GM12891 (cell line): Measurements from ENCODE around the gene TRPV4.

Experiments
- PAX5 ChIP-seq: IDR thresholded peaks from 2 replicates; pipeline ENCODE4 v1.6.1; 2011; ENCODE audit warnings: low read length, moderate library complexity, mild to moderate bottlenecking; ENCODE audit not compliant: insufficient read depth, severe bottlenecking
- POLR2A ChIP-seq: IDR thresholded peaks from 2 replicates; pipeline ENCODE4 v1.6.1; 2011; ENCODE audit warnings: low read depth, low read length, control low read depth
- POLR2AphosphoS5 ChIP-seq: IDR thresholded peaks from 2 replicates; pipeline ENCODE4 v1.6.1; 2011; ENCODE audit warnings: low read depth, low read length, control low read depth
- POU2F2 ChIP-seq: IDR thresholded peaks from 2 replicates; pipeline ENCODE4 v1.6.1; 2011; ENCODE audit warnings: low read depth, mild to moderate bottlenecking, control low read depth, low read length, moderate library complexity
- SPI1 ChIP-seq: IDR thresholded peaks from 2 replicates; pipeline ENCODE4 v1.6.1; 2011; ENCODE audit warnings: low read depth, low read length, control low read depth
- TAF1 ChIP-seq: IDR thresholded peaks from 2 replicates; pipeline ENCODE4 v1.6.1; 2011; ENCODE audit warnings: low read depth, low read length, control low read depth

DNA sequence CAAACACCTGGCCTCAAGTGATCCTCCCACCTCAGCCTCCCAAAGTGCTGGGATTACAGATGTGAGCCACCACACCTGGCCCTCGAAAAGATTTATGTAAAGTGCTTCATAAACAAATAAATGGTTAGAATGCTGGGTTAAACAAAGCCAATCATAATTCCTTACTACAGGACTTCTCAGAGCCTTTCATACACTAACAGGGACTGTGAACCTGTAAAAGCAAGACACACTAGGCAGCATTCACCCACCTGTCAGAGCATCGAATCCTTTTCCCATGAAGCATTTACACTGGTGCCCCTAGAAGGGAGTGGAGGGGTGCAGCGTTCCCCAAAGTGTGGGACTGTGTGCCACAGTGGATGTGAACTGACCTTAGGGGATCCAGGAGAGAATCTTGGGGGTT is 29.5 kb downstream of the TRPV4 start:
- TF ChIP-seq TAF1 (no peak), POLR2A (no peak), POU2F2 (no peak), POLR2AphosphoS5 (no peak), SPI1 (no peak), PAX5 (no peak)
